GM15510 (cell line): Measurements from ENCODE around the gene RGS11.

Source experiments
- POLR2A ChIP-seq: IDR thresholded peaks from 3 replicates; pipeline ENCODE4 v1.6.1; 2011; ENCODE audit warnings: borderline replicate concordance; ENCODE audit not compliant: insufficient read length; ENCODE audit errors: extremely low read depth

The RGS11 gene

GRCh38 chr16:305916-306626, 30.3 kb upstream of the RGS11 start:
- TF ChIP-seq POLR2A, result no peak

GRCh38 chr16:303760-304505, 28.2 kb upstream of the RGS11 start:
- TF ChIP-seq POLR2A, result no peak

GRCh38 chr16:301950-302349, 26.2 kb upstream of the RGS11 start:
- no peak for TF ChIP-seq POLR2A

- TF ChIP-seq POLR2A, result no peak
These were observed 25.5 kb upstream of the RGS11 start for GRCh38 chr16:301235-301634.

GRCh38 chr16:297832-298231, 22.1 kb upstream of the RGS11 start:
- no peak for TF ChIP-seq POLR2A

- no peak for TF ChIP-seq POLR2A
These were observed 21.2 kb upstream of the RGS11 start for GRCh38 chr16:296806-297510.

GRCh38 chr16:296276-296675, 20.5 kb upstream of the RGS11 start:
- TF ChIP-seq POLR2A, result no peak

- TF ChIP-seq POLR2A, result no peak
These were observed 17.5 kb upstream of the RGS11 start for GRCh38 chr16:293043-293775.

GRCh38 chr16:291539-291938, 15.8 kb upstream of the RGS11 start:
- no peak for TF ChIP-seq POLR2A

- no peak for TF ChIP-seq POLR2A
These were observed 15.1 kb upstream of the RGS11 start for GRCh38 chr16:290681-291405.

- no peak for TF ChIP-seq POLR2A
These were observed 14.4 kb upstream of the RGS11 start for GRCh38 chr16:290015-290680.

- no peak for TF ChIP-seq POLR2A
These were observed 13.8 kb upstream of the RGS11 start for GRCh38 chr16:289395-289997.

- TF ChIP-seq POLR2A, result no peak
These were observed 12.5 kb upstream of the RGS11 start for GRCh38 chr16:287981-288920.

GRCh38 chr16:287298-287811, 11.6 kb upstream of the RGS11 start:
- TF ChIP-seq POLR2A, result no peak
